ENCODE data around the gene IREB2. TPM values are rescaled to one million over a fixed set of nuclear protein-coding genes. Genes with fewer than 3 reads are reported as not detected.
A peak's percentile ranks its signal among the peaks of the same experiment; 100 is the strongest.

The IREB2 gene
- polyA plus RNA-seq, 3 donors = 11.7 to 25.5 (median 16.7) TPM

GRCh38 chr15:78414621-78415250, 23.3 kb upstream of the IREB2 start:
- Histone ChIP-seq H3K9me3 (replicated peaks in 1 of 2; ENCODE audit: control insufficient read depth in 1 of 2, insufficient read depth in 1 of 2, low read length in 2 of 2) (no peaks in the 10 kb centered on the region), H4K20me1 (ENCODE audit: insufficient read depth, low read length) (no peaks in the 10 kb centered on the region), H2AFZ (ENCODE audit: insufficient read depth, low read depth, low read length, poor library complexity, severe bottlenecking) (no peak overlapping the region), H3K9ac (ENCODE audit: insufficient read depth, low read length, poor library complexity, severe bottlenecking) (no peak overlapping the region), H3K36me3 (replicated peaks in 1 of 2; ENCODE audit: control insufficient read depth in 1 of 2, insufficient read depth in 2 of 2, low read length in 2 of 2) (no peaks in the 10 kb centered on the region), H3K27me3 (ENCODE audit: control insufficient read depth in 2 of 2, insufficient read depth in 2 of 2, low read length in 2 of 2) (no peaks in the 10 kb centered on the region), H3K4me3 (replicated peaks in 1 of 3; ENCODE audit: low read depth in 2 of 3, low read length in 3 of 3) (no peak overlapping the region), H3K4me1 (ENCODE audit: control insufficient read depth in 1 of 2, insufficient read depth in 2 of 2, low read length in 2 of 2) (no peaks in the 10 kb centered on the region), H3K4me2 (replicated peaks; ENCODE audit: extremely low read depth, low read length, poor library complexity, severe bottlenecking) (no peak overlapping the region), H3K79me2 (ENCODE audit: insufficient read depth, low read length) (no peaks in the 10 kb centered on the region), H3K27ac (ENCODE audit: low read depth in 1 of 2, low read length in 2 of 2) (no peak overlapping the region)
- no peak overlapping the region for H3K27ac Mint-ChIP-seq
- no peak for TF ChIP-seq CTCF (IDR thresholded peaks at IDR 0.05)
- no peak for DNase-seq
- WGBS (ENCODE audit: insufficient coverage) = 100% methylated on average over 2 of the region's 3 CpGs
- peaks cover 0 to 3% (median 3%) of the 10 kb centered on the region in 3 donors for H3K27me3 Mint-ChIP-seq (ENCODE audit: low read depth in 3 of 3)
- peaks cover 3% of the 10 kb centered on the region for H3K4me1 Mint-ChIP-seq
- H3K9me3 Mint-ChIP-seq = peaks cover 0 to 3% (median 0%) of the 10 kb centered on the region in 7 donors
- intact Hi-C loops (cut with micrococcal nuclease) = no loop called here
- H3K4me3 Mint-ChIP-seq = no peak overlapping the region
- H3K36me3 Mint-ChIP-seq = no peaks in the 10 kb centered on the region

- Histone ChIP-seq H4K20me1 (ENCODE audit: insufficient read depth, low read length) (no peaks in the 10 kb centered on the region), H2AFZ (ENCODE audit: insufficient read depth, low read depth, low read length, poor library complexity, severe bottlenecking) (no peak overlapping the region), H3K4me2 (replicated peaks; ENCODE audit: extremely low read depth, low read length, poor library complexity, severe bottlenecking) (no peak overlapping the region), H3K9ac (ENCODE audit: insufficient read depth, low read length, poor library complexity, severe bottlenecking) (no peak overlapping the region), H3K4me1 (ENCODE audit: control insufficient read depth in 1 of 2, insufficient read depth in 2 of 2, low read length in 2 of 2) (peaks cover 5% of the 10 kb centered on the region in 2 donors), H3K36me3 (replicated peaks in 1 of 2; ENCODE audit: control insufficient read depth in 1 of 2, insufficient read depth in 2 of 2, low read length in 2 of 2) (no peaks in the 10 kb centered on the region), H3K4me3 (replicated peaks in 1 of 3; ENCODE audit: low read depth in 2 of 3, low read length in 3 of 3) (no peak overlapping the region), H3K9me3 (replicated peaks in 1 of 2; ENCODE audit: control insufficient read depth in 1 of 2, insufficient read depth in 1 of 2, low read length in 2 of 2) (no peaks in the 10 kb centered on the region), H3K27me3 (ENCODE audit: control insufficient read depth in 2 of 2, insufficient read depth in 2 of 2, low read length in 2 of 2) (no peaks in the 10 kb centered on the region), H3K79me2 (ENCODE audit: insufficient read depth, low read length) (no peaks in the 10 kb centered on the region), H3K27ac (ENCODE audit: low read depth in 1 of 2, low read length in 2 of 2) (no peak overlapping the region)
- WGBS (ENCODE audit: insufficient coverage) = 100% methylated on average over 1 of the region's 4 CpGs
- no peak for TF ChIP-seq CTCF (IDR thresholded peaks at IDR 0.05)
- H3K27ac Mint-ChIP-seq = peak overlapping the region in 2 of 7 donors; percentile 14 to 56
- intact Hi-C loops (cut with micrococcal nuclease) = no loop called here
- peaks cover 0 to 3% (median 0%) of the 10 kb centered on the region in 7 donors for H3K9me3 Mint-ChIP-seq
- no peak for DNase-seq
- H3K36me3 Mint-ChIP-seq = no peaks in the 10 kb centered on the region
- H3K27me3 Mint-ChIP-seq (ENCODE audit: low read depth in 3 of 3) = peaks cover 0 to 3% (median 3%) of the 10 kb centered on the region in 3 donors
- peaks cover 8% of the 10 kb centered on the region for H3K4me1 Mint-ChIP-seq
- no peak overlapping the region for H3K4me3 Mint-ChIP-seq
Measured at GRCh38 chr15:78415284-78415683, 22.7 kb upstream of the IREB2 start.

Data from CD14-positive monocyte (primary cell).